ENCODE data around the gene SLC36A4.
"Not testable (repeated sequence)": the region's sequence is repeated elsewhere in the genome, so short reads cannot be mapped to it uniquely, and the experiment has no call there.

Gene SLC36A4

DNA sequence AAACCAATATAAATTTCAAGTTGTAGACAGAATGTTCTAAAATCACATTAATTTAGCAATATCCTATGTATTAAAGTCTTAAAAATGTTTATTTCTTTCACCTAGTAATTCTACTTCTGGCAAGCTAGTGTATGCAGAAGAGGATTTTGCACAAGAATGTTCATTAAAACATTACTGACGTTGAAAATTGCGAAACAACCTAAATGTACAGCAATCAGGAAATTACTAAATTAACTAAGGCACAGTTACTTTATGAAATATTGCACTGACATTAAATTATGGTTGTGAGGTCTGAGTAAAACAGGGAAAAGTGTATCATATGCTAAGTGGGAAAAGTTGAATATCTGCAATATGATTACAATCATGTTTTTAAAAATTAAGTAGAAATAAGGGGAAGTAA is 4.1 kb downstream of the SLC36A4 start:
- DNase-seq: no peak

DNA sequence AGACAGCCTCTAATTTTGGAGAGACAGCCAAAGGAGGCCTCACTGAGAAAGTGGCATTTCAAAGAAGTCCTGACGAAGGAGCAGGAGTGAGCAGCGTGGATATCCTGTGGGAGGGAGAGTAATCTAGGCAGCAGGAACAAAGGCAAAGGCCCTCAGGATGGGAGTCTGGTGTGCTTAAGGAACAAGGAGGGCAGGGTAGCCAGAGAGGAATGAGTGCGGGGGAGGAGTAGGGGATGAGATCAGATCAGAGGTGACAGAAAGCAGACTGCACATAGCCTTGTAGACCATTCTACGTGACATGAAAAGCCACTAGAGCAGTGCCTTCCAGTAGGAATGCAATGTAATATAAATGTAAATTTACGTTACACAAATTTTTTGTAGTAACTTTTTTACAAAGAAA is 5.6 kb downstream of the SLC36A4 start:
- DNase-seq: no peak

DNA sequence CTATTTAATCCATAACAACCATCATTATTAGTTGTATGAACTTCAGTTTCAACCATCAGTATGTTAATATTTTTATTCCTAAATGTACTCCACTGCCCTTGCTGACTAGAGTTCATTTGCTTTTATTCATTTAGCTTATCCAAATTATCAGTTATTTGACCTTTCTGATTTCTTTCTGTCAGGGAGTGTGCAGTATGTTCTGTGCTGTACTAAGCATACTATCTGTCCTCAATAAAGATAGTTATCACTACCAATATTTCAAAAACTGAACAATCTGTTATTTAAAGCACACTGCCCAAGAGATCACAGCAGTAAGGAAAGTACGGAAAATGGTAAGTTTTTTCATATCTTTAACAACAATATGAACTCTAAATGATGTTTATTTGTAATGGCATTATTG is 8.3 kb downstream of the SLC36A4 start:
- DNase-seq: no peak

DNA sequence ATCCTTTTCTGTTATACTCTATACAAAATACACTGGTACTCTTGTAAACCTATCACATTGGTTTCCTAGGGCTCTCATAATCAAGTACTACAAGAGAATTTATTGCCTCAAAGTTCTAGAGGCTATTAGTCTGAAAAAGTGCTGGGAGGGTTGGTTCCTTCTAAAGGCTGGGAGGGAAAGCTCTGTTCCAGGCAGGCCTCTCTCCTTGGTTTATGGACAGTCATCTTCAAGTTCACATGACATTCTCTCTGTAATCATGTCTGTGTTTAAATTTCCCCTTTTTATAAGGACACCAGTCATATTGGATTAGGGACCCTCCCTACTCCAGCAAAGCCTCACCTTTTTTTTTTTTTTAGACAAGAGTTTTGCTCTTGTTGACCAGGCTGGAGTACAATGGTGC is 9.1 kb downstream of the SLC36A4 start:
- no peak for DNase-seq

DNA sequence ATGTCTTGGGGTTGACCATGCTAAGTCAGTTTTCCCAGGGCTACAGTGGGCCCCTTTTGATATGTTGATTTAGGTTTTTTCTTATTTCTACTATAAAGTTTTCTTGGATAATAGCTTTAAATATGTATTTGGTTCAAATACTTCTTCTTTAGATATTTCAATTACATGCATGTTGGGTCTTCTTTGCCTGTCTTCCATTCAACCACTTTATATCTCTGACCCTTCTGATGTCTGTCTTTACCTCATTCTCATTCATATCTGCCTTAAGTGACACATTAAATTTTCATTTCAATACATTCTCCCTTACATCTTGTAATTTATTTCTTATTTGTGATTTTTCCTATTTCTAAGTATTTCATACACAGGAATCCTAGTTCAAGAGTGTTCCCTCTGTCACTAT is 10.5 kb downstream of the SLC36A4 start:
- no peak for DNase-seq

DNA sequence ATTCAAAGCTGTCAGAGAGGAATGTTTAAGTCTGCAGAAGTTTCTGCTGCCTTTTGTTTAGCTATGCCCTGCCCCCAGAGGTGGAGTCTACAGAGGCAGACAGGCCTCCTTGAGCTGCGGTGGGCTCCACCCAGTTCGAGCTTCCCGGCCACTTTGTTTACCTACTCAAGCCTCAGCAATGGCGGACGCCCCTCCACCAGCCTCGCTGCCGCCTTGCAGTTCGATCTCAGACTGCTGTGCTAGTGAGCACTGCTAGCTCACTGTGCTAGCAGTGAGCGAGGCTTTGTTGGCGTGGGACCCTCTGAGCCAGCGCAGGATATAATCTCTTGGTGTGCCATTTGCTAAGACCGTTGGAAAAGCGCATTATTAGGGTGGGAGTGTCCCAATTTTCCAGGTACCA is 19.9 kb downstream of the SLC36A4 start:
- not testable (repeated sequence) for DNase-seq

DNA sequence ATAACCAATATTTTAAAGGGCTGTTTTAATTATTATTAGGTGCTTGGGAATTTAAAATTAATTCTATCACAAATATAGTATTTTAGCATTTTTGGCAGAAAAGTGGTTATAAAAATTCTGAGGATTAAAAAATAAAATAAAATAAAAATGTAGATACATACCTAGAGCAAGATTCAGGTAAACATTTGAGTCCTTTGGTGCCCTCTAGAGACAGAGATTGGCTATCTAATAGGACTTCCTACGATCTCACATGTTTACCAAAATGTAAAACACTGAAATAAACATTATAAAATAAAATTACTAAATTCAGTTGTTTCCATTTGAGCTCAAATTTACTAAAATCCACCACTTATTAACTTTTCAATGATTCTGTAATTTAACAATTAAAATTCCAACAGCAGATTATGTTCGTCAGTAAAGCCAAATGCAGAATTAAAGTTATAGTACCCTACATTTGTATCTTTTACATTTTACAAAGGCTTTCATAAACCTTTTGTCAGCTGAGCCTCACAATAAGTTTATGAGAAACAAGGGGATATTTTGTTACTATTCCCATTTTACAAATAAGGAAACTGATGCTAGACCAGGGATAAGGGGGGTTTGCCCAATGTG is 27.7 kb downstream of the SLC36A4 start:
- no peak for DNase-seq

DNA sequence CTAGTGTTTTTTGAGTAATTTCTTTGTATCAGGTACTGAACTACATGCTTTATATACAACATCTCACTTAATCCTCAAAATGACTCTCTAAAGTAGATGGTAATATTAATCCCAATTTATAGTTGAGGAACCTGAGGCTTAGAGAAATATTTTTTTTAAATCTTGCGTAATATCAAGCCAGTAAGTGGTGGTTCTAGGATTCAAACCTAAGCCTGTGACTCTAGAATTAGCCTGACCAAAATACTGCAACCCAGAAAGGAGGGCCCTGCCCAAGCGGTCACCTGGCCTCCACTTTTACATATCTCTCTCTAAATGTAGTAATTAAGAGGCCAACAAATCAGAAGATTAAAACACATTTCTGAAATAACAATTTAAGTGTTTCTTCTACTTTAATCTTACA is 28.6 kb downstream of the SLC36A4 start:
- DNase-seq: no peak

DNA sequence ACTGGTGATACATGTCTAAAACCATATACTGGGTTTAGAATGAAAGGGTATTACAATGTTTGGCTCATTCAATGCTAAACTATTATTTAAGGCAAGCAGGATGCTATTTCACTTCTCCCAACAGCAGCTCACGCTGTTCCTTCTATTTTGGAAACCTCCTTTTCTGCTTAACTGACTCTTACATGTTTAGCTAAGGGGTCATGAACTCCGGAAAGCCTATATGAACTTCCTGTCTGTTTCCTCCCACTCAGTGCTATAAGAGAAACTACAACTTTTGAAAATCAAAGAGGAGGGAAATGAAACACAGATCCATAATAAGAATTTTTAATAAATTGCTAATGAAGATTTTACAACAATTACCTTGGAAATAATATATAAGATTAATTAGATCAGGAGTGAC is 30.9 kb downstream of the SLC36A4 start:
- no peak for DNase-seq

DNA sequence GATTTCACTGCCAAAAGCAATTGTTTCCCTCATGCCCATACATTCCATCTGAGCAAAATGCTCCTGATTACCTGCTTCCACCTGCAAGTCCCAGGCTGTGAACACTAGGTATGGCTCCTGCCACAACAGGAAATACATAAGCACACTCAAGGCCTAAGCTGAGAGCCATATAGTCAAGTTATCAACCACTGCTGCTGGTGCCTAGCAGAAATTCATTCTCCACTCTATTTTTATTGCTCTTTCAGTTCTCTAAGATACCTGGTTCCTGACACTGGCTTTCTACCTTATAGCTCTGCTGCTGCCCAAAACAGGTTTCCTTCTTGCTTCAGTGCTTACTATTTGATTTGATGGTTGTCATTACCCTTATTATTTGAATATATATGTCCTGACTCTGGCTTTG is 31.6 kb downstream of the SLC36A4 start:
- no peak for DNase-seq

DNA sequence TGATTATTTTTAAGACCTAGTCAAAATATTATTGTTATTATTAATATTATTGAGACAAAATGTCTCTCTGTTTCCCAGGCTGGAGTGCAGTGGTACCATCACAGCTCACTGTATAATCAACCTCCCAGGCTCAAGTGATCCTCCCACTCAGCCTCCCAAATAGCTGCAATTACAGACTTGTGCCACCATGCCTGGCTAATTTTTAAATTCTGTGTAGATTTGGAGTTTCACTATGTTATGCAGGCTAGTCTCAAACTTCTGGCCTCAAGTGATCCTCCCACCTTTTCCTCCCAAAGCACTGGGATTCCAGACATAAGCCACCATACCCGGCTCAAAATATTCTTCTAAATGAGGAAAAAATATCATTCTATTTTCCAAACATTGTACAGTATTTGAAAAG is 37.0 kb downstream of the SLC36A4 start:
- no peak for DNase-seq

DNA sequence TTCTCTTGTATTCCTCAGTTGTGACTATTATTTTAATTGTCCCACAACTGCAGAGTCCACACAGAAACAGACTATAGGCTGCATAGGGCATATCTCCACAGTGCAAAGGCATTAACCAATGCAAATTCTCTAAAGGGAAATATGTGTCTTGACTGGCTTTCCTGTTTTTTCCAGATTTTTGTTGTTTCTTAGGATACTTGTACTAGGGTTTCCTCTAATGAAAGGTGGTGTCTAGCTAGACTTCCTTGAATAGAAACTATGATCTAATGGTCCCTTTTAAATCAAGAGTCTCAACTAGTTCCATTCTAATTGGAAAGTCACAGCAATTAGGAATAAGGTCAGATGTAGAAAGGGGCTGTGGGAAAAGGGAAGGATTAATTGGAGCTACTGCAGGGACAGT is 37.6 kb downstream of the SLC36A4 start:
- DNase-seq: no peak

DNA sequence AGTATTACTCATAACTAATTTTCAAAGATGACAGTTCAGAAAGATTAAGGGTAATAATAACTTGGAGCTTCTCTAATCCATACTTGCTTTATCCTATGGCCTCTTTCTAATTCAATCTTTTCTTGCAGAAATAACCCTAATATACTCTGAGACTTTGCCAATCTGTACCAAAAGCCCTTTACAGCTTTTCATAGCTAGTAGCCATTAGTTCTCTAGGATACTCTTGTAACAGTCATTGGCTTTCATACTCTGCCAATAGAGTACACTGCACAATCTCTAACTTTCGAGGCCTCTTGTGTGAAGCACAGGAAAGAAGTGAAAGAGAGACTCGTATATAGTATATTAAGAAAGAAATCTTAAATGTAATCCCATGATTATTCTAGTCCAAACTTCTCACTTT is 38.1 kb downstream of the SLC36A4 start:
- DNase-seq: no peak

DNA sequence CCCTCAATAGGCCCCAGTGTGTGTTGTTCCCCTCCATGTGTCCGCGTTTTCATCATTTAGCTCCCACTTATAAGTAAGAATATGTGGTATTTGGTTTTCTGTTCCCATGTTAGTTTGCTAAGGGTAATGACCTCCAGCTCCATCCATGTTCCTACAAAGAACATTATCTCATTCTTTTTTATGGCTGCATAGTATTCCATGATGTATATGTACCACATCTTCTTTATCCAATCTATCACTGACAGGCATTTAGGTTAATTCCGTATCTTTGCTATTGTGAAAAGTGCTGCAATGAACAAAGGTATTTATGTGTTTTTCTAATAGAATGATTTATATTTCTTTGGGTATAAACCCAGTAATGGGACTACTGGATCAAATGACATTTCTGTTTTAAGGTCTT is 42.1 kb downstream of the SLC36A4 start:
- no peak for DNase-seq

DNA sequence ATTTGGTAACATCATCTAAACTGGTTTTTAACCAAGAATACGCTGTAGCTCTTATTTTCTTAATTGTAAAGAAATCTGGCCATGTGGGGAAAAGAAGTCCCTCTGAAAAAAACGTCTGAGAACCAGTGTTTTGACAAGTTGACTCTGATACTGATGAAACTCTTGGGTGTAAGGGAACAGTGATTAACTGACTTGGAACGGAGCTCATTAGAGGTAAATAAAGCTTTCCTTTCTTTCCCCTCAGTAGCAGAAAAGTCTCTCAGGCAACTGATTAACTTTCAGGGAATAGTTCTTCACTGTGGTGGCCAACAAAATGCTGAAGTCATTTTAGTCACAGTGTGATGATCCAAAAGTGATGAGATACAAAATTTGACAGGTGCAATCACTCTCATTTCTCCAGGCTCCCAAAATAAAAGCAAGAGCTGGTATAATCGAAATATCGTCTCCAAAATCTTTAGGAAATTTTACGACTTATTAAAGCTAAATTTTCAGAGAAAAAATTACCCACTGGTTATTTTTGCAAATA is 52.3 kb downstream of the SLC36A4 start:
- DNase-seq: no peak

DNA sequence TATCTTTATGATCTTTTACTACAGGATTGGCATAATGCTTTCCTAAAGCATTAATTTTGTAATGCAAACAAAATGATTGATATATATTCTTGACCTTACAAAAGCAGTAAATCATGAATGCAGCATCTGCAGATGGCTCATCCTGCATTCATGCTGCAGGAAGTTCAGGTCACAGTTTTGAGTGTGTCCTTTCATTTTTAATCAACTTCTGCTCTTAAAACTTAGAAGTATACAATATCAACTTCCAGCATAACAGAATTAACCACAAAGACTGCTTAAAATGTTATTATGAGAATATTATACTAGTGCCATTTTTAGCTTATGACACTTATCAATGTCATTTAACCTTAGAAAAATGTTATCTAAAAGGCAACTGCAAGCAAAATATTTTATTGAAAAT is 54.0 kb downstream of the SLC36A4 start:
- DNase-seq: no peak

DNA sequence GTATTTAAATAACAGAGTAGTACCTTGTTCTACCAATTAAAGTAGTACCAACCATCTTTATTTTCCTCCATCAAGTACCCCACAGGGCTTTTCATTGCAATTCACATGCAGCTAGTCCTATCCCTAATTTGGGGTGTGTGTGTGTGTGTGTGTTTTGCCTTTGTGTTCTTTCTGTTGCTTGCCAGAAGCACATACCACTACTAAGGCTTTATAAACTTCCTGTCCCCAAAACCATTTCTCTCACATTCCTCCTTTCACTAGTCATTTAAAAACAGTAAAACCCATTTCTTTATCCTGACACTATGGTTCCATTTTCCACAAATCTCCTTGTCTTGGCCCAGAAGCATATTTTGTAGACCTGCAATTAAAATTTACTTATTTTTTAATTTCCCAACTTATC is 54.6 kb downstream of the SLC36A4 start:
- DNase-seq: no peak

DNA sequence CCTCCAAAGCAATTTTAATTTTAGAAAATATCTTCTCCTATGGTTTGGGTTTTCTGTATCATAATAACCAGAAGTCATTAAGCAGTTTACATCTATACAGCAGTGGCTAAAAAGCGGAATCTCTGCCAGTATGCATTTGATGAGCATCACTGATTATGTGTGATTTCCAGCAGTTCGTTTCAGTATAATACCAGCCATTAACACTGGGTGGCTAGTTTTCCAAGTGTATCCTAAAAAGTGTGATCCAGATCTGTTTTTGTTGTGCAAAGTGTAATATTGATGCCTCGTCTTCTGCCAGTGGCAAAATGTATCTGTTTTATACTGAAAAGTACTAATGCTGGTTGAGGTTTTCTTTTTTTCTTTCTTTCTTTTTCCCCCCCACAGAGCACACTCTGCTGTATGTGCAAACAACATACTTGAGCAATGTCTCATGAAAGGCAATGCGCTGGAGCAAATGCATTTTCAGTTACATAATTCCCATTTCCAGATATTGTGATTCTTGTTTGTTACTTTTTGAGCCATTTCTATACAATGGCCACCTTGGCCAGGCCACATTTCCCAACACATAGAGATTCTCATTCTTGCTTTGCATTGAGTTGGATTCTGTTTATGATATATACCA is 64.2 kb downstream of the SLC36A4 start:
- DNase-seq: no peak

DNA sequence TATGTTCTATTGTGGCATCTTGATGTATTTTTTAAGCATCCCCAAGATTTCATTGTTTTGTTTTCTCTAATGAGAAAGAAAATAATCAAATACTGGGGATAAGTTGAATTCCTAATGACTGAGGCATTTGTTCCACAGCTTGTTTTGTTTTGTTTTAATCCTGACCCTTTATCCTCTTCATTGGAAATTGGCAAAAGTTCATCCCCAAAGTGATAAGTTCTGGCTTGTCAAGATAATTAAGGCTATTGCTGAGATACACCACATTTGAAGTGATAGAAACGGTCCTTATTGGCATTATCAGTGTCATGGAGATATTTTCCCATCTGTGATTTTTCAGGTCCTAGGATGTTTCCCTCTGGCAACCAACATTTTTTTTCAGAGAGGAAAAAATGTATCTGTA is 65.0 kb downstream of the SLC36A4 start:
- no peak for DNase-seq

DNA sequence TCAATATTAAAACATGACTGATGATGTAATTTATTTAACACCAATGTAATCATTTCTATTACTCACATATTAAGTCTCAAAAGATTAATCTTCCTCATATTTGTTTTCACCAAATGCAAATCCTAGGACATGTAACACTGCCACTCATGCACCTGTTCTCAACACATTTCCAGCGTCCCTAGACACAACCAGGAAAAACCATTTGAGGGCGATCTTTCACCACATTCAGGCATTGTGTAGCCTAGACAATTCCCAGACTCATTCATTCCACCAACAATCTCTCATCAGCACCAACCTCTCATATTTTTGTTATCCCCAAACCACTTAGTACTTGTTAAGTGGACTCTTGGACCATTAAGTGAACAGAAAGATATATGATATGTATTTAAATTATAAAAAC is 66.1 kb downstream of the SLC36A4 start:
- DNase-seq: no peak

DNA sequence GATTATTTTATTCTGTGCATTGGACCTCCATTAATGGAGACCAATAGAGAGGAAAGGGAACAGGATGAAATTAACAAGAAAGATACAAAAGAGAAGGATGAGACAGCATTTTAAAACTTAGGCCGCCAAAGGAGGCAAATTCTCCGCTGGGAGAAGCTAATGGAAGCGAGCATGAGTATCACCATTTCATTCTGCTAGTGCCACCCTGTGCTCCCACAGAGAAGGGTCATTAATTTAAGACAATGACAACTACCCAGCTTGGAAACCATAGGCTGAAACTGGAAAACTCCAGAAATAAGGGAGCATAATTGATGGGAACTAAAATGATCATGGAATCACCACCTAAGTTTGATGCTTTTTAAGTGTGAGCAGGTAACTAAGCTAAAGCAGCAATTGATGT is 69.2 kb downstream of the SLC36A4 start:
- no peak for DNase-seq

DNA sequence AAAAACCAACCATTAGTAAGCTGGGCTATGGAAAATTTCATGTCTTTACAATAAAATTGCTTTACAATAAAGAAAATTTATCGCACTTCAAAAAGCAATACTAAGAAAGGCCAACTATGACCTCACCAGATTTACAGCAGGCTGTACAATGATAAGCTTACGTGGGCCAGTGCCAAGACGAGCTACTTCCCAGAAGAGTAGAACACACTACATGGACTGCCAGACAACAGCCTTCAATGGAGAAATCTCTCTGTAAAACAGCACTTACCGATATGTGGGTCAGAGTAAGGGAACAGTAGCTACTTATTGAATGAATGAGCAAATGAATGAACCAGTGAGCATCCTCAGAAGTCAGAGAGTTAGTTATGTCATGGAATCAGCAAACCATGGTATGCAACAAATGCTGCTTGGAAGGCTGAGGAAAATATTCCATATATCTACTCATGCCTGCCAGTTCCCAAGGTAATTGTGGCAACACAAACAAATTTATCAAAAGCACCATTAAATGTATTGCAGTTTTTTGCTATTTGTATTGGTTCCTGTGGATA is 74.4 kb downstream of the SLC36A4 start:
- no peak for DNase-seq

DNA sequence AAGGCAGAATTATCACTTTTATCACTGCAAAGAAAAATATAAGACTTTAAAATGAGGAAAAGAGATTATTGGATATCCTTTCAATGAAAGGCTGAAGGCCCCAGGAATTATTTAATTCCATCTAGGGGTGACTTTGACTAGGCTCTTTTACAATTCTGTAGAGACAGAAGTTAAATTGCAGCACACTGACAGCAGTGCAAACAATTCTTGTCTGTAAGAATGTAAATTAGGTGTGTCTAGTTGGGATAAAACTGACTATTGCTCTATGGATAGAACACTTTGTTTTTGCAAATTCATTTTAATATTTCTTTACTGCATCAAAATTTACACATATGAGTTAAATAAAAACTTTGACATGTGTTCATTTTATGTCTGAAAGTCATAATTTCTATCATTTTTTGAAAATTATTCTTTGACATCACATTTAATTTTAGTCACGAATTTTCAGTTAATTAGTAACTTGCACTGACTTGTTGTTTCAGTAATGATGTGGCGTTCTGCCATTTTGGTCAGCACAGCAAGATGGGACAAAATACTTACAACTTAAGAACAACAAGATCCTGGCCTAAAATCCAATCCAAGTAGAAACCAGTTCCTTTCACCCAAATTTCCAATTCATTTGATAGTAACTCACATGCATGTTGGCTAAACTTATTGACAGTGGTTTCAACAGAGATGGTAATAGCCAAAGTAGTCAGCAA is 75.1 kb downstream of the SLC36A4 start:
- no peak for DNase-seq

DNA sequence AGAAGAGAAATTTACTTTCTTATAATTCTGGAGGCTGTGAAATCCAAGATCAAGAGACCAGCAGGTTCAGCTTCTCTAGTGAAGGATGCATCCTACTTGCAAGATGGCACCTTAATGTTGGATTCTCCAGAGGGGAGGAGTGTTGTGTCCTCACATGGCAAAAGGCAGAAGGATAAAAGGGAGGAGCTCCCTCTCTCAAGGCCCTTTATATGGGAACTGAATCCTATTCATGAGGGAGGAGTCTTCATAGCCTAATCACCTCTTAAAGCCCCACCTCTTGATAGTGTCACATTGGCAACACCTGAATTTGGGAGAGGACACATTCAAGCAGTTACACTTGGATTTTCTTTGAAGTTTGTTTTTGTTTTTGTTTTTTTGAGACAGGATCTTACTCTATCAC is 79.5 kb downstream of the SLC36A4 start:
- no peak for DNase-seq

Data from cortex of kidney (tissue), 1 donor.